GM21619 (cell line): ENCODE results near the gene SCTR.

ENCODE experiments used
- ATAC-seq: cut with Tn5 transposase; IDR thresholded peaks from one replicate; pipeline ENCODE4 v1.9.1; 2021; ENCODE audit not compliant: unreplicated experiment

The SCTR gene

DNA sequence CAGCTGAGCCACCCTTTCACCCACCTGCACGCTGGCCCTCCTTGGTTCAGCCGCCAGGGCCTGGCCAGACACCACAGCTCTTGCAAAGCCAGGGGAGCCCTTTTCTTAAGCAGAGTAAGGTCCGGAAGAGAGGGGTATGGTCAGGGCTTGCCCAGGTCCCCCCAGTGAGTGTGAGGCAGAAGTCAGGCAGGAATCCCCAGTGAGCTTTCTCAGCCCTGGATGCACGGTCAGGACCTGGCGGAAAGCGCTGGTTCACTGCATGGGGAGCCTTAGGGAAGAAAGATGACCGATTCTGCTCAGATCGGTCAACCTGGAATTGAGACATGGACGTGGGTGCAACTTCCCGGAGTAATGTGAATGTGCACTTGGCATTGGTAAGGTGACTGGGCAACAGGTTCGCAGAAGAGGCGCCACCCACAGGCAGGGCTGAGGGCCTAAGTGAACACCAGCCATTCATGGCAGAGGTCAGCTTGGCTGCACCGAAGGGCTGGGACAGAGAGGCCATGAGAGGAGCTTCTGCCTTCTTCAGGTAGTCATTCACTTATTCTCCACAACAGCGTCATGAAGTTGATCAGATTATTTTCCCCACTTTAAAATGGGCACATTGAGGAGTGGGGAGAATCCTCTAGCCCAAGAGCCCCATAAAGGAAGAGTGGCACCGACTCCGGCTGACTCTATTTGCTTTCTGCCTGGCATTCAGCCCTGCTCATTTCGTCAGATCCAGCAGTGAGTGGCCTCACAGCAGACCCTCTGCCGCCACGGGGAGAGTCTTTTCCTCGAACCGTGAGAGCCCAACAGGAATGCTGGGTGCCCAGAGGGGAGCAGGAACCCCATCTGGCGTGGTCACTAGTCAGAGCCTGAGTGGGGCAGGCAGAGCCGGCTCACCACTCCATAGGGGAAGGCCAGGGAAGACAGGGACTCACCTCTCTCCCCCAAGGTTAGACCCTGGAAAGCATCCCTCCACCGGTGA is 35.8 kb downstream of the SCTR start:
- no peak for ATAC-seq

DNA sequence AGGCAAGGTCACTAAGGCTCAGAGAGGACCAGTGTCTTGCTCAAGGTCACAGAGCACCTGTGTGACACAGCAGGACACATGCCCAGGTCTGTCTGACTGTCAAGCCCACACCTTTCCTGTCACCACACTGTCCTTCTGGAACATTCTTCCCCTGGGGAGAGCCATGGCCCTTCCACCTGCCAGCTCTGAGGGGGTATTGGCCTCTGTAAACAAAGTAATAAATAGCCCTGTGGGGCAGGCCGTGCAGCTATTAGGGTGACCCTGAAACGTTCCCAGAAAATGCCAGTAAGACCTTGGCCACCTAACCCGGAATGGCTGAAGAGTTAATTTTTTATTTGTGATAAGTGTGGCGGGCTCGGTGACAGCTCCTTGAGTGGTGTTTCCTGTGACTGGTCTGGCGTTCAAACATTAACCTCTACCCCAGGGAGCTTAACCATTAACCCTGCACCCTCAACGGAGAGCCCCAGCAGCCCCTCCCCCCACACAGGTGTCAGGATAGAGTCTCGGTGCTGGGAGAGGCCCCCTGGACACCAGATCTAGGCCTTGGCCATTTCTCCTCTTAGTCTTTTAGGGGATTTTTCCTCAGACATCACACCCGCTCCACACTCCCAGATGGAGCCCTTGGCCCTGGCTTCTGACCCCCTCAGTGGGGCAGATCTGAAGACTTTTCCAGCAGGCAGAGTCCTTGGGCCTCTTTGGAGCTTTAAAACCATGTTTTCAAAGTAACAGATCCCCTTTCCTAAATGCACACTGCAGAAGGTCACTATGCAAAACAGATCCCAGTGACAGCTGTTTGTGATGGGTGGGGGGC is 36.6 kb downstream of the SCTR start:
- ATAC-seq = peak; percentile 92

DNA sequence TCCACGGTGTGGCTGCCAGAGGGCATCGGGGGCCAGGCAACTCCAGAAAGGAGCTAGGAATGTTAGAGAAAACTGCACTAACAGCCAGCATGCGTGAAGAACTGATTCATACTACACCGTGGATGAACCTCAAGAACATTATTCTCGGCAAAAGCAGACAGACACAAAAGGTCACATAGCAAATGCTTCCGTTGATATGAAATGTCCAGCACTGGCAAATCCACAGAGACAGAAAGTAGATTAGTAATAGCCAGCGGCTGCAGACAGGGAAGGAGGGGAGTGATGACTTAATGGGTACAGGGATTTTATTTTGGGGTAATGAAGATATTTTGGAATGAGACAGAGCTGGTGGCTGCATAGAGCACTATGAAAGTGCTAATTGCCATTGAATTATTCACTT is 37.4 kb downstream of the SCTR start:
- no peak for ATAC-seq

DNA sequence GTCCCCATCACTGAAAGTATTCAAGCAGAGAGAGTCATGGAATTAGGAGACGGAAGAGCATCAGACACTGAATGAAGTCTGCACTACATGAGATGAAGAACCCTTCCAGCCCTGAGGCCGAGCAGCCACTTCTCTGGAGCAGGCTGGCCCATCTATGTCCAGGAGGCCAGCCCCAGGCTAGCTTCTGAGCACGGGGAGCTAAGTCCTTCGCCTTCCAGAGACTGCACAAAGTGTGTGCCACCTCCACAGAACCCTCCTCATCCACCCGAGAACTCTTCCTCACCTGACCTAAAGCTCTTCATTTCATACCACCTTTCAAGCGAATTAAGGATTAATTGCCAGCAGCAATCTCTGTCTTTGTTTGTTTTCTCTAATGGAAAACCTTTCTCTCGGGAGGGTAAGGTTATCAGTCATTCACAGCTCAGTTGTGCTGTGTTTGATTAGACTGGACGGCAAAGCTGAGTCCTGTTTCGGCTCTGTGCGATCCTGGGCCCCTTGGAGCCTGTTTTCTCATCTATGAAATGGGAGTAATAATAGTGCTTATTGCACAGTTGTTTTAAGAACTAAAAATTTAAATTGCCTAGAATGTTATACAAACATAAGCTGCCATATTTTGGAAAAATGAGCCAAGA is 38.0 kb downstream of the SCTR start:
- ATAC-seq = no peak

DNA sequence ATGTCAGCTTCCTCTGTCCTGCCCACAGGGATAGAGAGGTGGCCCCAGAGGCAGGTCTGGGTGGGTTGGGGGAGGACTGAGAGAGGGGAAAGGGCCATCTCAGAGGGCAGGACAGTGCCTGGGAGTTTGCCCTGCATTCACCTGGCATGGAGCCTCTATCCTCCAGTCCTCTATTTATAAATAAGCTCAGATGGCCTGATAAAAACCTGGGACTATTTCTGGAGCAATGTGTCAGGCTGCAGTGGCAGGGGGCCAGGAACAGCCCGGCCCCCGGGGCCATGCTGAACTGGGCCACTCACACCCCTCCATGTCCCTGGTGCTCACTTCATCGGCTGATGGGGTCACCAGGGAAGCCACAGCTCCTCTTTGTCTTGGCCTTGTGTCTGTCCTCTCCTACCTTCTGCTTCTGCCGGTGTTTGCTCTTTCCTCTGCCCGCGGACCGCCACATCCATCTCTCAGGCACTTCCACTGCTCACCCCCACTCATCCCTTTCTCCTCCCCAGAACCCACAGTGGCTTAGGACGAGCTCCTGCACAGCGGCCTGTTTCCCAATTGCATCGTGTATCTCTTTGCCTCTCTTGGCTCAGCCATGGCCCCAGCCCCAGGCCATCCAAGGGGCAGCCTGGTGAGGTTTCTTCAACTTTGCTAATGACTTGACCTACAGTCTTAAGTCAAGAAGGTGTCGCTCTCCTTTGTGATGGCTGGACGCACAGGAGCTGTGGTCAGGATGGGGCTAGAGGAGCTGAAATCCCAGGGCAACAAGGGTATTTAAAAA is 38.8 kb downstream of the SCTR start:
- no peak for ATAC-seq

DNA sequence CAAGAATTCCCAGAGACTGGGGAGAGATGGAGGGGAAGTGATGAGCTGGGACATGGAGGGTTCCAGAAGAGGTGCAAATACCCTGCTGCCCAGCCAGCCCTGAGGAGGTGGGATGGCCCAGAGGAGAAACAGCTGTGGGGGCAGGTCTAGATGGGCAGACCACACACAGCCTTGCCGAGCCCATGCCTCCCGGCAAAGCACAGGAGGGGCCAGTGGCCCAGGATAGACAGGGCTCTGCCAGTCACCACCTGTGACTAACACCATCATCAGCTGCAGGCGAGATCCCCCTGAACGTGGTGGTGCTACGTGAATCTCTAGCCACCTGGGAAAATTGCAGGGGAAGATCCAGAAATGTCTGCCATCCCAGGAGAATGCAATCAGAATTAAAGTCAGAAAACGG is 39.4 kb downstream of the SCTR start:
- no peak for ATAC-seq

DNA sequence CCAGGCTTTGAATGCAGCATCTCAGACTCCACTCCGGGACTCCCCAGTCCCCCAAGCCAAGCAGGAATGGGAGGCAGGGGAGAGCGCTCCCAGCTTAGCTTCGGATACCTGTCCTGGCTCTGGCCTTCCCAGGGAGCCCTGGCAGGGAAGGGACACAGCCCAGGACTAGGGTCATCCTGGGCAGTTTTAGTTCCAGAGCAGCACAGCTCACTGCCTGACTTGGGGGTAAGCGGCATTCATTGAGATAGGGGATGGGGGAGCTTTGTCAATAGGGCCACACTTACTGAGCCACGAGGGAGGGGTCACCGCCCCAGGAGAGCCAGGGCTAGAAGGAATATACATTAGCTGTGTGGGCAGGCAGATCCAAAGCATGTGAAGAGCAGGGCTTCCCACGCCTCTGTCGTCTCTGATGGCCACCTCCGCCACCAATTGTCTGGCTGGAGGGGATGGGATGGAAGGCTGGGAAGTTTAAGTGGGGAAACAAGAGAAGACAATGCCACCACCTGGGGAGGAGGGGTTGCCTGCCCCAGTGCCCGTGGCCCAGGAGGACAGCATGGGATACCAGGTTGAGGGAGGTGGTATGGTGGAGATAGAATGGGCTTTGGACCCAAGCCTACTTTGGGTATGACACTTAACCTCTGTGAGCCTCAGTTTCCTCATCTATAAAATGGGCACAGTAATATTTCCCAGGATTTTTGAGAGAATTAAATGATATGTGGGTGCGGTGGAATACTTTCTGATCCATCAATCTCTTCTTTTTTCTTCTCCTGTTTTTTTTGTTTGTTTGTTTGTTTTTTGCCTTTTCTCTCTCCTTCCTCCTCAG is 40.2 kb downstream of the SCTR start:
- no peak for ATAC-seq

DNA sequence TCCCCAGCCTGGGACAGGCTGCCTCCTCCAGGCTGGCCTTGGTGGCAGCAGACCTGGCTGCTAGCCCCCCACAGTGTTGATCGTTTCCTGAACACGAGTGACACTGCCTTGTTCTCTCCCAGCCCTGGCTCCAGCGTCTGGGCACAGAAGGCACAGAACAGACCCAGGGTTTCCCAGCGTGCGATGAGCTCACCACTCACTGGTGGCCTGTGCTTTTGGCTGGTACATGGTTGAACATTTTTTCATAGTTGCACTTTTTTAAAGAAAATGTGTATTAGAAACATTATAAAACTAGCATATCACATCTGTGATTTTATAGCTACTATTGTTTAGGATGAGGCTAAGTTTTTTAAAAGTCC is 40.9 kb downstream of the SCTR start:
- ATAC-seq = no peak

DNA sequence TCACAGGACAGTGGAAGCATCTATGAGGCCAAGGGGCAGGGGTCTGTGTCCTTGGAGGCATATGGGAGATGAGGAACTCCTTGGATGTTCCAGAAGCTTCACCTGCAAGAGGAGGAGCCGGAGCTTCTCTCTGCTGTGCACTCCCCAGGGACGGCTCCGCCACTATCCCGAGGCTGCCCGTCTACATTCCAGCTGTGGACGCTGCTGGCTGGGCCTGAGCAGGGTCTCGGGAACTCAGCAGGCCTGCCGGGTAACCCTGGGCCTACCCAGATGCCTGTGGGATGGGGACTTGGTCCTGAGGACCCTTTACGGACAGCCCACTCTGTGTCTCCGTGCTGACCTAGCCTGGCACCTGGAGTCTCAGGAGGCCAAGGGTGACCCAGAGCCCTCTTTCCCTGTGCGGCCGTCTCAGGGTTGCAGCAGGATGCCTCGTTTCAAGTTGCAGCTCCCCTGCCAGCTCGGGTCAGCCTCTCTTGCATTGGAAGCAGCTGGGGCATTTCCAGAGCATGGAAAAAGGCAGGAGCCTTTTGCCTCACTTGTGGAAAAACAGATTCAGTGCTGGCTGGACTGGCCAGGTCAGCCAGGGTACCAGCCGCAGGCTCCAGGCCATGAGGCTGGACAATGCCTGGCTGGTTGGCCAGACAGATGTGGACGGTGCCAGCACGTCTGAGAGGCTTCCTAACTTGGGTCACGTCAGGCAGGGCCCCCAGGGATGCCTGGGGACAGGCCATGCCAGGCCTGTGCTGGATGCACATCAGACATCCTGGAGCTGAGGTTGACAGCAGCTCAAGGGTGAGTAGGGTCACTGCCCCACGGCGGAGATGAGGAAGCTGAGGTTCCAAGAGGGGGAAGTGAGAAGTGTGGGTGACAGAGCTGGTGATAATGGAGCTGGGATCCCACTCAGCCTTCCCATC is 41.5 kb downstream of the SCTR start:
- no peak for ATAC-seq

DNA sequence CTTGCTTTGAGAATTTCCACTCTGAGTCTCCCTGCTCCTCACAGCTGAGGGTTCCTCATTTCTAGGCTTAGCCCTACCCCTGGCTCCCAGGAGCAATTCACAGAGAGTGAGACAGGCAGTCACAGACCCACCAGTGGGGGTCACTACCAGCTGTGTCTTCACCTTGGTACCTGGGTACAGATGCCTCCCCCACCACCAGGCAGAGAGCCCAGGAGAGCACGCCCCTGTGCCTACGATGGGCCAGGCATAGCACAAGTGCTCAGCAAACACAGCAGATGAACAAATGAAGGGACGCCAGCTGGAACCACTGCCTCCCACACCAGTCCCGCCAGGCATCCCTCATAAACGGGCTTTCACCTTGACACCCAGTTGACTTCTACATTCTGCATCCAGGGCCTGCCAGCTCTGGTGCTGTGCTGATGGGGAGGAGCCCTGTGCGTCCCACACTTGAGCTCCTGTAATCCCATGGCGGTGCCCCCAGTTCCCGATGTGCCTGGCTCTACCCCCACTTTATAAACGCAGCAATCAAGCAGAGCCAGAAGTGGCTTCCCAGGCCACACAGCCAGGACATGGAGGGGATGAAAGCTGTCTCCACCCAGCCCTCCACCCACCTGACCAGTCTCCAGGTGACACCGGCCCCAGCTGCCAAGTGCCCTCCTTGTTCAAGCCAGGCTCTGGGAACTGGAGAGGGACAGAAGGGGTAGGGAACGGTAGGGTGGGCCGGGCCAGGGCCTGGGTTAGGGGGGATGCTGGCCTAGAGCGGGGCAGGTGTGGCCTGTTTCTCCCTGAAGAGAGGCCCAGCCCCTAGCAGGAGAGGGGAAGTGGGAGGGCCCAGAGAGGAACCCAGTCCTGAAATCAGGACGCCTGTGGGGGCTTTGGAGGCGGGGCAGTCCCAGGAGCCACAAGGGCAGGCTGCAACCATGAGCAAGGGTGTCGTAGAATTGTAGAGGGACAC is 42.5 kb downstream of the SCTR start:
- no peak for ATAC-seq

DNA sequence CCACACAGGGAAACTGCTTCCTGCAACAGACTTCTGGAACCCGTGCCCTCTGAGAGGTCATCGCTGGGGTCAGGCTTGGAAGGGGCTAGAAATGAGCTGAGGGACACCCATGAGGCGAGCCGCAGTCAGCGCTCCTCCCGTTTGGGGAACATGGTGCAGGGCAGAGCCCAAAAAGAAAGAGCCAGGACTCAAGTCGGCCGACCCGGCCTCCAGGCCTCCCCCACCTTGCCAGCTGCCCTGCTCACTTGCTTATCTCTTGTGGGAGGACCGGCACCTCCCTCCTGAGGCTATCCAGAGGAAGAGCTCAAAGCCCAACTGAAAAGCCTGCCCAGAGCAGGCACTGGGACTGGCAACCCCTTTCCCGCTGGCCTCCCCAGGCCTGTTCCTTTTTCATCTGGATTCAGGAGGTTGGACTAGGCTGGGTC is 43.6 kb downstream of the SCTR start:
- ATAC-seq = no peak

DNA sequence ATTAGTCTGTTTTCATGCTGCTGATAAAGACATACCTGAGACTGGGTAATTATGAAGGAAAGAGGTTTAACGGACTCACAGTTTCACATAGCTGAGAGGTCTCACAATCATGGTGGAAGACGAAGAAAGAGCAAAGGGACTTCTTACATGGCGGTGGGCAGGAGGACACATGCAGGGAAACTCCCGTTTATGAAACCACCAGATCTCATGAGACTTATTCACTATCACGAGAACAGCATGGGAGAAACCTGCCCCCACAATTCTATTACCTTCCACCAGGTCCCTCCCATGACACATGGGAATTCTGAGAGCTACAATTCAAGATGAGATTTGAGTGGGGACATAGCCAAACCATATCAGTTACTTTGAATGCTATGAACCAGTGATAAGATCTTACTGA is 44.1 kb downstream of the SCTR start:
- no peak for ATAC-seq

DNA sequence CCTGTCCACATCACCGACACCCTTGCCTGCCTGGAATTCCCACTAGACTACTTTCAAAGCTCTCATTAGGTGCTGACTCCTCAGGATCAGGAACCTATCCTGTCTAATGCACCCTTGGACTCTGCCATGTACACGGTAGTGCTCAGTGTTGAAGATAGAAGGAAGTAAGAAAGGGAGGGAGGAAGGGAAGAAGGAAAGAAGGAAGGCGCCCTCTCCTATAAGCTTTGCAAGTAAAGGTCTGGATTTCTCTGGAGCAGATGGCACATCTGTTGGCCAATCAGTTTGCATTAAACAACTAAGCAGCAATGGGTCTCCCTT is 45.3 kb downstream of the SCTR start:
- ATAC-seq = no peak

DNA sequence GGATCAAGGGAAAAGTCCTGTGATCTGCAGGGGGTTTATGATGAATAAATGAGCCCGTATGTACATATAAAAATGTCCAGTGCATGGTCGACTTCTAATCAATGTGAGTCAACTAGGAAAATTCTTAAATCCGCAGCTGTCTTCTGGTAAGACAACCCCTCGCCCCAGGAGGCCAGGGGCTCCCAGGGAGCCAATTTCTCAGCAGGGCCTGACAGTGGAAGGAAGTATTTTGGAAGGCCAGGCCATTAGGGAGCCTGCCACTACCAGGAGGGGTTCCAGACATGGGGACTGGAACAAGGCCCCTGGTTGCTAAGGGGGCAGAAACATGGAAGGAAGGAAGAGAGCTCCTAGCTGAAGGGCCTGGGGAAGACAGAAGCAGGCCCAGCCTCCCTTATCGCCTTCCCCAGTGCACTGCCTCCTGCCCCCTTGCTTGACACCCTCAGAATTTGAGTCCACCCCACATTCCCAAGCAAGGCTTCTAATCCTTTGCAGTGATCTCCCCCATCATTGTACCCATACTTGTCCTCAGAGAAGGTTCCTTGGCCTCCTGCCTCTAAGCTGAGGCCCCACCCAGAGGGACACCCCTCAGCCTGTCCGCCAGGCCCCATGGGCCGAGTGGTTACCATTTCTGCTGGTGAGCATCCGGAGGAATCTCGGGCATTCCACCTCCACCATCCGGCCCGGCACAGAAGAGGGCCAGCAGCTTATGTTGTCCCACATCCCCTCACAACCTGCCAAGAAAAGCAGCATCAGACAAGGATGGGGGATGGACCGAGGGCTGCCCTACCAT is 45.9 kb downstream of the SCTR start:
- ATAC-seq = no peak

DNA sequence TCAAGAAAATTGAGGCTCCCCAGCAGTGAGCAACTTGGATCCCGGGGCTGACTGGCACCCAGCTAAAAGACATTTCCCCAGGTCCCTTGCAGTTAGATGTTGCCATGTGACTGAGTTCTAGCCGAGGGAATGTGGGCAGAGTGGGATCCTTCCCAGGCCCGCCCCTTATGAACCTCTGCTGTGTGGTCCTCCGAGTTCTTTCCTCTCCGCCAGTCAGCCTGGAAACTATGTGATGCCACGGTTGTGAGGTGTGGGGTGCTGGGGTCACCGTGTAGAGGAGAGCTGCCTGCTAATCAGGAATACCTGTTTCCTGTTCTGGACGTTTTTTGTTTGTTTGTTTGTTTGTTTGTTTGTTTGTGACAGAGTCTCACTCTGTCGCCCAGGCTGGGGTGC is 47.2 kb downstream of the SCTR start:
- no peak for ATAC-seq

DNA sequence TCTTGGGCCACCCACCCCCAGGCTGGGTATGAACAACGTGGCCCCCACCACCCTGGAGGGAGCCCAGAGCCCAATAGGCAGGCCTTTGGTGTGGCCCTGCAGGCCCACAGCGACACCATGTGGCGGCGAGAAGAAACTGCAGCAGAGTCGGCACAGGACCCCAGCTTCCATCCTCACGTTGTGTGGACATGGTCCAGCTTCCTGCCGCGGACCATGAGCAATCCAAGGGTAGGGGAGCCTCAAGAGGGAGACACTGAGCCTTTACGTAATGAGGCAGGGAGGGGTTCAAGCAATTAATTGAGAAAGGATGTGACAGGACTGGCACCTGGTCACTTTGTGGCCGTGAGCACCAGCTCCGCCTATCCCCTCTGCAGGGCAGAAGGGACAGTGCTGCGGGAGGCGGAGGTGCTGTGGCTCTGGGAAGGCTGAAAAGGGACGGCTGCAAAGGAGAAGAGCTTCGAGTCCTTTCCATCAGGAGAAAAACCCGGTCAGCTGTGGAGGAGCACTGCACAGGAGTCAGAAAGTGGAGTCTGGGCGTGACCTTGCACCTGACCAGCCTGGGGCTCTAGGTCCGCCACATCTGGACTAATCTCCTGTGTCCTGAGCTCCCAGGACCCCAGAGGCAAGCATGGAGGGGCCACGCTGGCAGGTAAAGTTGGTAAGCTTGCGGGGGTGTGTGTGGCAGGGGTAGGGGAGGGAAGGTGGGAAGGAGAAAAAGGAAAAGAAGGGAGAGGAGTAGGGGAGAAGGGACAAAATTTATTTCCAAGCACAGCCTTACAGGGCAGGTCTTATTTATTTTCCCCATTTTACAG is 47.8 kb downstream of the SCTR start:
- peak; percentile 58 for ATAC-seq
